Right atrium auricular region (tissue), 2 donors: ENCODE data around the gene SNCB. TPM values are rescaled to one million over a fixed set of nuclear protein-coding genes. Genes with fewer than 3 reads are reported as not detected.

Experiments used
- DNase-seq: peaks from one replicate; pipeline ENCODE4 v3.0.0-alpha.2; 2019; ENCODE audit warnings: low spot score
- H3K27ac ChIP-seq, 2 donors: fragments of 200-600 bp; sonication (generic); 1 replicate in 1 of 2; 2 replicates in 1 of 2; pipeline ENCODE4 v1.5.1; 2016 to 2019
- H3K27me3 ChIP-seq, 2 donors: fragments of 200-600 bp; sonication (generic); one replicate each; pipeline versions ENCODE4 v1.5.1 to v1.6.0; 2017 to 2019
- H3K36me3 ChIP-seq: fragments of 200-600 bp; sonication (generic); one replicate; pipeline ENCODE4 v1.5.1; 2016
- H3K4me1 ChIP-seq, 2 donors: fragments of 200-600 bp; sonication (generic); one replicate each; pipeline versions ENCODE4 v1.5.1 to v1.6.0; 2017 to 2019
- H3K4me3 ChIP-seq, 2 donors: fragments of 200-600 bp; sonication (generic); 1 replicate in 1 of 2; 2 replicates in 1 of 2; pipeline ENCODE4 v1.5.1; 2017 to 2019; ENCODE audit warnings: mild to moderate bottlenecking in 1 of 2, moderate library complexity in 1 of 2
- H3K9me3 ChIP-seq, 2 donors: fragments of 200-600 bp; sonication (generic); one replicate each; pipeline ENCODE4 v1.5.1; 2019
- total RNA-seq, 2 donors: library from RNA; depleted of rRNA; stranded (reverse); fragments of >200 nt; gene quantifications; one replicate each; pipeline ENCODE4 v1.1.0, GENCODE V29; 2016
- TF ChIP-seq, protein P1 (sequence below), 2 donors: fragments of 200-600 bp; sonication (generic); IDR thresholded peaks; one replicate each; pipeline ENCODE4 v1.5.1; 2019; ENCODE audit warnings: antibody characterized with exemption in 2 of 2

SNCB gene
- total RNA-seq, 2 donors from 2014 or later: 0.67 TPM; not detected in 1

DNA sequence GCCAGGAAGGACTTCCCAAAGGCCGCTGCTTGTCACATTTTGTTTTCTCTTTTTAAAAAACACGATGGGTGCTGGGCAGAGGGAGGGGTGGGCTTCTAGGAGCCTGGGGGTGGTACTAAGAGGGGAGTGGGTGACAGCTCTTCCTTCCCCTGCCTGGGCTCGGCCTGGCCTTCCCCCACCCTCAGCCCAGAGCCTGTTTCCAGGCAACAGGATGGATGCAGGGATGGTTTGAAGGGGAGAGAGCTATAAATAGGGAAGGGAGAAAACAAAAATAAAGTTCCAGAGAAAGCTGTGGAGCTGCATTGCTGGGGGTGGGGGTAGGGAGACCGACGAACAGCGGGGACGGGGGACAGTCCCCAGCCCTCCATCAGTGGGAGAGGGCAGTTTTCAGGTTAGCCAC, 13.8 kb downstream of the SNCB start:
- TF ChIP-seq, protein P1, sequence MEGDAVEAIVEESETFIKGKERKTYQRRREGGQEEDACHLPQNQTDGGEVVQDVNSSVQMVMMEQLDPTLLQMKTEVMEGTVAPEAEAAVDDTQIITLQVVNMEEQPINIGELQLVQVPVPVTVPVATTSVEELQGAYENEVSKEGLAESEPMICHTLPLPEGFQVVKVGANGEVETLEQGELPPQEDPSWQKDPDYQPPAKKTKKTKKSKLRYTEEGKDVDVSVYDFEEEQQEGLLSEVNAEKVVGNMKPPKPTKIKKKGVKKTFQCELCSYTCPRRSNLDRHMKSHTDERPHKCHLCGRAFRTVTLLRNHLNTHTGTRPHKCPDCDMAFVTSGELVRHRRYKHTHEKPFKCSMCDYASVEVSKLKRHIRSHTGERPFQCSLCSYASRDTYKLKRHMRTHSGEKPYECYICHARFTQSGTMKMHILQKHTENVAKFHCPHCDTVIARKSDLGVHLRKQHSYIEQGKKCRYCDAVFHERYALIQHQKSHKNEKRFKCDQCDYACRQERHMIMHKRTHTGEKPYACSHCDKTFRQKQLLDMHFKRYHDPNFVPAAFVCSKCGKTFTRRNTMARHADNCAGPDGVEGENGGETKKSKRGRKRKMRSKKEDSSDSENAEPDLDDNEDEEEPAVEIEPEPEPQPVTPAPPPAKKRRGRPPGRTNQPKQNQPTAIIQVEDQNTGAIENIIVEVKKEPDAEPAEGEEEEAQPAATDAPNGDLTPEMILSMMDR (IDR thresholded peaks at IDR 0.05): no peak
- DNase-seq: no peak
- Histone ChIP-seq H3K27me3 (peaks cover 5 to 17% of the 10 kb centered on the region in 2 donors), H3K36me3 (no peaks in the 10 kb centered on the region), H3K27ac (no peak overlapping the region), H3K4me3 (no peak overlapping the region), H3K4me1 (peaks cover 0 to 28% of the 10 kb centered on the region in 2 donors), H3K9me3 (no peaks in the 10 kb centered on the region)

DNA sequence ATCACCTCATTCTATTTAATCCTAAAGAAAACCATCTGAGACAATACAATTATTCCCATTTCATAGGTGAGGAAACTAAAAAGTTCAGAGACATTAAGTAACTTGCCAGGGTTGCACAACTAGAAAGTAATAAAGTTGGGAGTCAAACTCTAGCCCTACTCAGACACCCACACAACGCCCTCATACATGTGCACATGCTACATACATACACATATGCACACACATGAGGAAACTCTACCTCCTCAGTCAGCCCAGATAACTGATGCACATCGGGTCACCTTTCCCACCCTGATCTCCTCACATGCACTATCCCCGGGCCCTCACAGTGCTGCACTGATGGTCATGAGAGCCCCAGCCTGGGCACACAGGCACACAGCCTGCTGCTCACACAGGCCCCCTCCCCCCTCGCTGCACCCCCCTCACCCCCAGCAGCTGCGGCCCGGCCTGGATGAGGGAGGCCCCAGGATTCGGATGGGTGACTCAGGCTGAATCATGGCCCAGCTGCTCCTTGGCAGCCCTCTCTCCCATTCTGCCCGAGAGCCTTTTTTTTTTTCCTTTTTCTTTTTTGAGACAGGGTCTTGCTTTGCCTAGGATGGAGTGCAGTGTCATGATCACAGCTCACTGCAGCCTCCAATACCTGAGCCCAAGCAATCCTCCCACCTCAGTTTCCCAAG, 15.4 kb downstream of the SNCB start:
- H3K4me1 ChIP-seq: peaks cover 0 to 21% of the 10 kb centered on the region in 2 donors
- H3K4me3 ChIP-seq: no peak overlapping the region
- H3K27ac ChIP-seq: no peak overlapping the region
- peaks cover 5 to 16% of the 10 kb centered on the region in 2 donors for H3K27me3 ChIP-seq
- TF ChIP-seq, protein P1 (IDR thresholded peaks at IDR 0.05): no peak
- no peak for DNase-seq
- H3K36me3 ChIP-seq: no peaks in the 10 kb centered on the region
- no peaks in the 10 kb centered on the region for H3K9me3 ChIP-seq

DNA sequence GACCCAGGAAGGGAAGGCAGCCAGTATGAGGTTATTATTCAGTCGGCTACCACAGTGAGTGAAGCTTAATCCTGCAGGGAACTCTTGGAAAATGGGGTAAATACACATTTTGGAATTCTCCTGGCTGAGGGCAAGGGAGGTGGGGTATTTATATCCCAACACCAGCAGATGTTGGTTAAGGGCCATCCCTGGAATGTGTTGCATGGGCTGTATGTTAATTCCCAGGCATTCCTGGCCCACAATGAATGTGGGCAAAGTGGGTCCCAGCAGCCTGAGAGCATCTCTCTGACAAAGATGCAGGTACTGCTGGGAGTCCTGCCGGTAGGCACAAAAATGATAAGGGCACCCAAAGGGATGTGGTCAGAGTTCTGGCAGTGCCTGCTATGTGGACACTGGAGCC, 17.5 kb downstream of the SNCB start:
- Histone ChIP-seq H3K36me3 (no peaks in the 10 kb centered on the region), H3K27me3 (no peaks in the 10 kb centered on the region), H3K27ac (no peak overlapping the region), H3K4me1 (peaks cover 0 to 15% of the 10 kb centered on the region in 2 donors), H3K9me3 (no peaks in the 10 kb centered on the region), H3K4me3 (no peak overlapping the region)
- TF ChIP-seq, protein P1 (IDR thresholded peaks at IDR 0.05): no peak
- no peak for DNase-seq

DNA sequence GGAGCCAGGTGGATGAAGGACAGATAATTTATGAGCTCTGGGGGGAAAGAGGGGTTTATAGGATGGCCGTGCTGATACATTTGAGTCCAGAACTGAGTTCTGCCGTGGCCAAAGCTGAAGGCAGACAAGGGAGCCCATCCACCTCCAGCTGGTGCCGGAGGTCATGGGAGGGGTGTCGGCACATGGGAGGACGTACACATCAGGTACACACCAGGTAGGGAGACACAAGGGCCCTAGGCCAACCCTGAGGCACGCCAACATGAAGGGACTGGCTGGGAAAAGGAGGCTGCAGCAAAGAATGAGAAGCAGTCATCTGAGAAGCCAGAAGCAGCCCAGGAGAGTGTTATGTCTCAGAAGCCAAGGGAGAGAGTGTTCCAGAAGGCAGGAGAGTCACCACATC, 18.3 kb downstream of the SNCB start:
- Histone ChIP-seq H3K9me3 (no peaks in the 10 kb centered on the region), H3K27me3 (no peaks in the 10 kb centered on the region), H3K4me3 (no peak overlapping the region), H3K4me1 (peaks cover 0 to 15% of the 10 kb centered on the region in 2 donors), H3K27ac (no peak overlapping the region), H3K36me3 (no peaks in the 10 kb centered on the region)
- TF ChIP-seq, protein P1 (IDR thresholded peaks at IDR 0.05): no peak
- DNase-seq: no peak

DNA sequence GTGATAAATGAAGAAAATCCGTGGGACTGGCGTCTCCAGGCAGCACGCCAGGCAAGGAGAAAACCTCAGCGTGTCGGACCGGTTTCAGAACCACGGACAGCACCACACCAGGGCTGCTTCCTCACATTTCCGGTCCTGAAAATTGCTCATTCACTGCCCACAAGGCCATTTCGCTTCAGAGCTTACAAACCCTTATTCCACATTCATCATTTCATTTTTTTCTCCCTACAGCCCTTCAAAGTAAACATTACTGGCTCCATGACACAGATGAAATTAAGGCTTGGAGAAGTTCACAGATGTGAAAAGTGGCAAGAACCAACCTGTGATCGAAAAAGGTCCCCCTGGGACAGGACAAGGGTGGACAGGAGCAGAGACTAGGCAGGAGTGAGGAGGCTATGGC, 18.9 kb downstream of the SNCB start:
- no peak overlapping the region for H3K4me3 ChIP-seq
- no peak for DNase-seq
- no peaks in the 10 kb centered on the region for H3K27me3 ChIP-seq
- H3K9me3 ChIP-seq: no peaks in the 10 kb centered on the region
- H3K4me1 ChIP-seq: peaks cover 0 to 15% of the 10 kb centered on the region in 2 donors
- no peak overlapping the region for H3K27ac ChIP-seq
- H3K36me3 ChIP-seq: no peaks in the 10 kb centered on the region
- TF ChIP-seq, protein P1 (IDR thresholded peaks at IDR 0.05): no peak

DNA sequence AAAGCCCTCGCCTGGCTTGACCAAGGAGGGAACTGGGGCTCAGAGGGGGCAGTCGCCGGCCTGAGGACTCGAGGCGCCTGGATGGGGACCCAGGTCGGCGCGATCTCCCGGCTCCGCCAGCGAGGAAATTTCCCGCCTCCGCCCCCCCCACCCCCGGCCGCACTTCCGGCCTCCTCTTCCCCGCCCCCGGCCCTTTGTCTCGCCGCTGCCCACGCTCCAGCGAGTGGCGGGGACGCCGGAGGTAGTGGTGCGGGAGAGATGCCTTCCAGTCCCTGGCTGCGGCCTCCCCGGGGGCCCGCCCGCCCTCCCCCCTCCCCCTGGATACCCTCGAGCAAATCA, 19.9 kb downstream of the SNCB start:
- peak overlapping the region; percentile 51 to 68 for H3K4me3 ChIP-seq
- no peaks in the 10 kb centered on the region for H3K9me3 ChIP-seq
- H3K4me1 ChIP-seq: peaks cover 0 to 15% of the 10 kb centered on the region in 2 donors
- no peak overlapping the region for H3K27ac ChIP-seq
- H3K27me3 ChIP-seq: no peaks in the 10 kb centered on the region
- DNase-seq: no peak
- TF ChIP-seq, protein P1 (IDR thresholded peaks at IDR 0.05): no peak
- no peaks in the 10 kb centered on the region for H3K36me3 ChIP-seq
